Midbrain (tissue), 1 donor: ENCODE measurements around the gene HOXA3.

ENCODE experiments used
- DNase-seq: peaks from one replicate; lab custom pipeline; 2025; lab: John Stamatoyannopoulos, UW

Gene HOXA3

GRCh38 chr7:27151931-27152815 is at the start of gene HOXA3:
HOXA3 (minus strand) TSS chr7:27152583; CDS start chr7:27110640, 41,943 bp downstream.
- no peak for DNase-seq

- DNase-seq = no peak
These were observed 49.2 kb upstream of the HOXA3 start for GRCh38 chr7:27201580-27202017.

- DNase-seq = peak; percentile 2
These were observed 48.6 kb upstream of the HOXA3 start for GRCh38 chr7:27200761-27201579.

GRCh38 chr7:27199849-27200760 is 47.7 kb upstream of the HOXA3 start, which contains the start of gene HOXA13:
HOXA13 (minus strand) TSS chr7:27200091; CDS start chr7:27200077, 14 bp downstream.
- no peak for DNase-seq

GRCh38 chr7:27198871-27199801 is 46.8 kb upstream of the HOXA3 start:
- no peak for DNase-seq

GRCh38 chr7:27198138-27198841 is 45.9 kb upstream of the HOXA3 start:
- no peak for DNase-seq

GRCh38 chr7:27197137-27198042 is 45.0 kb upstream of the HOXA3 start:
- no peak for DNase-seq

- DNase-seq = peak; percentile 81
These were observed 43.9 kb upstream of the HOXA3 start for GRCh38 chr7:27196287-27196767.

GRCh38 chr7:27194686-27195379 is 42.5 kb upstream of the HOXA3 start:
- no peak for DNase-seq

GRCh38 chr7:27194002-27194352 is 41.6 kb upstream of the HOXA3 start:
- DNase-seq = no peak

- no peak for DNase-seq
These were observed 41.1 kb upstream of the HOXA3 start for GRCh38 chr7:27193335-27194001.

GRCh38 chr7:27192546-27193334 is 40.4 kb upstream of the HOXA3 start:
- no peak for DNase-seq

GRCh38 chr7:27191833-27192545 is 39.6 kb upstream of the HOXA3 start:
- no peak for DNase-seq

- no peak for DNase-seq
These were observed 38.9 kb upstream of the HOXA3 start for GRCh38 chr7:27191161-27191731.

GRCh38 chr7:27189997-27190748 is 37.8 kb upstream of the HOXA3 start:
- no peak for DNase-seq
